GM12878 (cell line): Measurements from ENCODE around the gene CCDC182. TPM values are rescaled to one million over a fixed set of nuclear protein-coding genes. Genes with fewer than 3 reads are reported as not detected.

Experiments
- ATAC-seq: fragments of 200-7000 bp; cut with Tn5 transposase; 3 replicates; pipeline ENCODE4 v1.9.1; 2020; ENCODE audit warnings: mild to moderate bottlenecking, moderate library complexity
- BruUV-seq: library from RNA; stranded (reverse); fragments of 400-500 nt; replicated peaks from 2 replicates; lab custom pipeline; 2021; lab: Mats Ljungman, UMichigan
- CTCF ChIA-PET: fragments of 300-600 bp; sonication (Branson Sonifier 250); formaldehyde crosslinking; extraction: SDS; loops from one replicate; lab custom pipeline; 2021; ENCODE audit warnings: inconsistent platforms; lab: Yijun Ruan, JAX
- POLR2A ChIA-PET: fragments of 350-600 bp; formaldehyde crosslinking; extraction: SDS; loops from one replicate; lab custom pipeline; 2021; ENCODE audit warnings: inconsistent platforms; lab: Charles Lee
- RAD21 ChIA-PET: fragments of 300-600 bp; sonication (Branson Sonifier 250); formaldehyde crosslinking; loops from one replicate; lab custom pipeline; 2023; ENCODE audit warnings: antibody characterized with exemption; ENCODE audit not compliant: unreplicated experiment; lab: Charles Lee
- SMC1A ChIA-PET: fragments of 300-600 bp; sonication (Branson Sonifier 250); formaldehyde crosslinking; loops from one replicate; lab custom pipeline; 2023; ENCODE audit not compliant: unreplicated experiment, uncharacterized antibody; lab: Charles Lee
- DNase-seq: peaks from one replicate; pipeline ENCODE4 v3.0.0-alpha.2; 2011; ENCODE audit warnings: low read depth, low spot score
- FAIRE-seq: peaks from 3 replicates; lab custom pipeline; 2011; peaks lifted over from hg19 to GRCh38; lab: Jason Lieb, UNC
- H2AFZ ChIP-seq: 2 replicates; pipeline ENCODE4 v1.6.0; 2011; ENCODE audit warnings: low read depth, low read length, control low read depth; ENCODE audit not compliant: control insufficient read depth
- H3K27ac ChIP-seq: 2 replicates; pipeline ENCODE4 v1.5.1; 2011; ENCODE audit warnings: control low read depth; ENCODE audit not compliant: control insufficient read depth, insufficient read depth
- H3K27me3 ChIP-seq, 2 experiments: replicated peaks in 1 of 2; 2 replicates each; pipeline versions ENCODE4 v1.6.0 to v1.6.1; 2011; ENCODE audit warnings: low read length in 1 of 2; ENCODE audit not compliant: control insufficient read depth in 2 of 2, insufficient read depth in 2 of 2
- H3K36me3 ChIP-seq, 2 experiments: 2 replicates each; pipeline ENCODE4 v1.5.1; 2011; ENCODE audit warnings: low read length in 1 of 2; ENCODE audit not compliant: control insufficient read depth in 2 of 2, insufficient read depth in 2 of 2
- H3K4me1 ChIP-seq: 2 replicates; pipeline ENCODE4 v1.6.1; 2011; ENCODE audit warnings: mild to moderate bottlenecking, low read length, moderate library complexity, mixed read lengths; ENCODE audit not compliant: control insufficient read depth, insufficient read depth
- H3K4me2 ChIP-seq: 2 replicates; pipeline ENCODE4 v1.6.0; 2011; ENCODE audit warnings: control low read depth; ENCODE audit not compliant: control insufficient read depth, insufficient read depth
- H3K4me3 ChIP-seq: fragments of 200-600 bp; sonication (generic); 2 replicates; pipeline ENCODE4 v1.5.1; 2016
- H3K79me2 ChIP-seq: 2 replicates; pipeline ENCODE4 v1.6.0; 2011; ENCODE audit warnings: low read length; ENCODE audit not compliant: control insufficient read depth, insufficient read depth
- H3K9ac ChIP-seq: 2 replicates; pipeline ENCODE4 v1.8.0; 2011; ENCODE audit warnings: low read length, control low read depth, mixed read lengths; ENCODE audit not compliant: control insufficient read depth, insufficient read depth
- H3K9me3 ChIP-seq: replicated peaks from 3 replicates; pipeline ENCODE4 v1.5.1; 2011; ENCODE audit warnings: mild to moderate bottlenecking, low read length; ENCODE audit not compliant: control insufficient read depth, insufficient read depth
- H4K20me1 ChIP-seq: 2 replicates; pipeline ENCODE4 v1.6.0; 2011; ENCODE audit not compliant: control insufficient read depth, insufficient read depth
- BACH1 ChIP-seq: fragments of 450-650 bp; IDR thresholded peaks from 2 replicates; pipeline ENCODE4 v1.6.1; 2017; ENCODE audit warnings: mild to moderate bottlenecking, borderline replicate concordance
- CBX5 ChIP-seq: sonication (generic); IDR thresholded peaks from 2 replicates; pipeline ENCODE4 v1.6.1; 2016; ENCODE audit warnings: low read depth, moderate library complexity, mild to moderate bottlenecking, inconsistent platforms
- HDAC6 ChIP-seq: fragments of 200-600 bp; sonication (generic); IDR thresholded peaks from one replicate; pipeline ENCODE4 v1.8.0; 2017; ENCODE audit warnings: antibody characterized with exemption; ENCODE audit not compliant: unreplicated experiment
- IKZF1 ChIP-seq: fragments of 450-650 bp; conservative IDR thresholded peaks from 2 replicates; pipeline ENCODE4 v1.6.1; 2017; ENCODE audit warnings: antibody characterized with exemption, mild to moderate bottlenecking
- KLF5 ChIP-seq: fragments of 450-650 bp; IDR thresholded peaks from 2 replicates; pipeline ENCODE4 v1.6.1; 2014; ENCODE audit warnings: mild to moderate bottlenecking; ENCODE audit not compliant: partially characterized antibody
- LARP7 ChIP-seq: fragments of 450-650 bp; IDR thresholded peaks from 2 replicates; pipeline ENCODE4 v1.6.1; 2017; ENCODE audit warnings: mild to moderate bottlenecking
- MLLT1 ChIP-seq: fragments of 450-650 bp; IDR thresholded peaks from 2 replicates; pipeline ENCODE4 v1.6.1; 2016; ENCODE audit warnings: mild to moderate bottlenecking
- NKRF ChIP-seq: fragments of 450-650 bp; conservative IDR thresholded peaks from 2 replicates; pipeline ENCODE4 v1.6.1; 2017; ENCODE audit warnings: mild to moderate bottlenecking, moderate library complexity
- PML ChIP-seq: IDR thresholded peaks from 2 replicates; pipeline ENCODE4 v1.6.1; 2012; ENCODE audit warnings: low read length, inconsistent platforms
- RAD51 ChIP-seq: fragments of 450-650 bp; IDR thresholded peaks from 2 replicates; pipeline ENCODE4 v1.6.1; 2016; ENCODE audit warnings: moderate library complexity, mild to moderate bottlenecking, inconsistent platforms
- TCF12 ChIP-seq: IDR thresholded peaks from 2 replicates; pipeline ENCODE4 v1.6.1; 2011; ENCODE audit warnings: low read depth, mild to moderate bottlenecking, low read length
- YBX1 ChIP-seq: fragments of 450-650 bp; IDR thresholded peaks from 2 replicates; pipeline ENCODE4 v1.6.1; 2016; ENCODE audit warnings: antibody characterized with exemption
- ZBED1 ChIP-seq: IDR thresholded peaks from 2 replicates; pipeline ENCODE4 v1.6.1; 2016; ENCODE audit warnings: borderline replicate concordance
- ZSCAN29 ChIP-seq: fragments of 450-650 bp; IDR thresholded peaks from 2 replicates; pipeline ENCODE4 v1.6.1; 2017; ENCODE audit warnings: mild to moderate bottlenecking, moderate library complexity
- WGBS: methylation state at CpG from one replicate; pipeline ENCODE4 v1.1.6; 2016; ENCODE audit warnings: low lambda C conversion rate; ENCODE audit not compliant: insufficient replicate concordance, insufficient coverage; ENCODE audit errors: missing lambda C conversion rate; 5-methylcytosine and 5-hydroxymethylcytosine counted together
- in situ Hi-C: fragments of 300-500 bp; cut with MboI; formaldehyde crosslinking; loops from 9 replicates; pipeline ENCODE4 v1.14.3; 2018; ENCODE audit warnings: mixed read lengths
- intact Hi-C: fragments of 100-400 bp; cut with micrococcal nuclease; formaldehyde crosslinking; loops from one replicate; pipeline ENCODE4 v1.14.2; 2022; ENCODE audit not compliant: unreplicated experiment
- polyA plus RNA-seq, 11 experiments: library from polyadenylated mRNA; depleted of rRNA in 4 of 11; unstranded in 6 of 11; stranded (reverse) in 5 of 11; fragments of >200 nt; fragmentation: Nextera tagmentation in 4 of 11; fragmentation: Illumina TruSeq in 1 of 11; extraction: Ambion mirVana in 4 of 11; extraction: Trizol in 1 of 11; gene quantifications; 1 replicate in 1 of 11; 2 replicates in 10 of 11; pipeline versions ENCODE4 v1.2.1 to v1.2.3, GENCODE V29; 2011 to 2016; ENCODE audit warnings: inconsistent platforms in 2 of 11, missing spikeins in 2 of 11, low read depth in 1 of 11
- total RNA-seq, 4 experiments: library from RNA; depleted of rRNA in 3 of 4; stranded (reverse); fragments of >200 nt in 3 of 4; fragmentation: Illumina TruSeq in 1 of 4; extraction: Trizol in 1 of 4; gene quantifications; 2 replicates each; pipeline versions ENCODE4 v1.2.1 to v1.2.3, GENCODE V29; 2013 to 2021
- TF ChIP-seq, protein P1 (sequence below): IDR thresholded peaks from 2 replicates; pipeline ENCODE4 v1.6.1; 2012; ENCODE audit warnings: low read length, inconsistent platforms

Gene CCDC182
- total and polyA plus RNA-seq, 10 of the 15 experiments (the other 5 are each of a cell fraction or from before 2014, with no cell fraction given): not detected

- TF ChIP-seq BACH1 (no peak), HDAC6 (no peak), TCF12 (no peak), CBX5 (no peak)
- TF ChIP-seq, protein P1, sequence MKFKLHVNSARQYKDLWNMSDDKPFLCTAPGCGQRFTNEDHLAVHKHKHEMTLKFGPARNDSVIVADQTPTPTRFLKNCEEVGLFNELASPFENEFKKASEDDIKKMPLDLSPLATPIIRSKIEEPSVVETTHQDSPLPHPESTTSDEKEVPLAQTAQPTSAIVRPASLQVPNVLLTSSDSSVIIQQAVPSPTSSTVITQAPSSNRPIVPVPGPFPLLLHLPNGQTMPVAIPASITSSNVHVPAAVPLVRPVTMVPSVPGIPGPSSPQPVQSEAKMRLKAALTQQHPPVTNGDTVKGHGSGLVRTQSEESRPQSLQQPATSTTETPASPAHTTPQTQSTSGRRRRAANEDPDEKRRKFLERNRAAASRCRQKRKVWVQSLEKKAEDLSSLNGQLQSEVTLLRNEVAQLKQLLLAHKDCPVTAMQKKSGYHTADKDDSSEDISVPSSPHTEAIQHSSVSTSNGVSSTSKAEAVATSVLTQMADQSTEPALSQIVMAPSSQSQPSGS: no peak
- TF ChIP-seq, all 136 proteins: peak for 0
These were observed 5.8 kb upstream of the CCDC182 start (continued) for GRCh38 chr17:57750895-57751294.

DNA sequence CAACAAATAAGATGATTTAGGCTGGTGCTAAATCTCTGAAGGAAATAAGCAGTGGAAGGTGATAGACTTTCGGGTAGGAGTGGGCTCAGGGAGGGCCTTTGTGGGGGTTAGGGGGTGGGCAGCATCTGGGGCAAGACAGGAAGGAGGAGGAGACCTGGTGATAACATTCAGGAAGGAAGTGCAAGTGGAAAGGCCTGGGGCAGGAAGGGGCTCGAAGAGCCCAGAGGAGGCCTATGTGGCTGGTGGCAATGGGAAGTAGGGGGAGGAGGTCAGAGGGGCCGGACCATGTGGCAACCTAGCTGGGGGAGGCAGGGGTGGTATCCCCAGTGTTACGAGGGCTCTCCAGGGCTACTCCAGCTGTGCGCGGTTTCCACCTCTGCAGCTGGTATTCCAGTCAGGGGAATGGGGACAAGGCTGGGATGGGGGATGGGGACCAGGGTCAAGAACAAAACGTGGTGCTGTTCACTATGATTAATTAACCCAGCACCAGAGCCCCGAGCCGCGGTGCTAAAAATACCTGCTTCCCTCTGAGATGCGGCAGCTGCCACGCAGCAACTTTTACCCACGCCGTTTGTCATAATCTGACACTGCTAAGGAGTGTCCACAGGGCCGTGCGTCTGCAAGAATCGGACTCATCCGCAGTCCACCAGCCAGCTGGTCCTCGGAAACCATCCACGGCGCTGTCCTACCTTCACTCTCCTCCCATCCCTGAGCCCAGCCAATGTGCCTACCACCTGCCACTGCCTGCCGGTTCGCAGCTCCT is 5.2 kb upstream of the CCDC182 start:
- Histone ChIP-seq H3K36me3 (no peaks in the 10 kb centered on the region), H3K27ac (no peak overlapping the region), H3K27me3 (no peaks in the 10 kb centered on the region; a peak in 1 of 4 replicates), H2AFZ (no peak overlapping the region), H3K4me3 (no peak overlapping the region), H3K9ac (no peak overlapping the region), H3K4me2 (no peak overlapping the region), H3K9me3 (no peaks in the 10 kb centered on the region), H3K79me2 (no peaks in the 10 kb centered on the region), H3K4me1 (no peaks in the 10 kb centered on the region), H4K20me1 (no peaks in the 10 kb centered on the region)
- DNase-seq (no peak), FAIRE-seq (no peak), ATAC-seq (no peak)
- SMC1A ChIA-PET: no interaction called here
- in situ Hi-C loops: no loop called here
- POLR2A ChIA-PET: no interaction called here
- RAD21 ChIA-PET: no interaction called here
- intact Hi-C loops: no loop called here
- CTCF ChIA-PET: interaction anchor here (1.6 to 1.9 kb wide), 2 partner anchors 9 to 33 kb away, joined by 4 to 7 read pairs; no protein-coding TSS in a partner anchor
- no TSS peak for BruUV-seq
- no peak for TF ChIP-seq MLLT1
- TF ChIP-seq ZBED1: no peak
- TF ChIP-seq KLF5: no peak
- TF ChIP-seq YBX1: no peak
- no peak for TF ChIP-seq ZSCAN29
- TF ChIP-seq LARP7: no peak
- no peak for TF ChIP-seq NKRF
- TF ChIP-seq IKZF1: no peak
- no peak for TF ChIP-seq PML
- no peak for TF ChIP-seq RAD51
- WGBS: 37% methylated on average over 19 of the region's 23 CpGs
